Measurements from ENCODE around the gene UPF3A.

GRCh38 chr13:114311908-114312307 lies 30.5 kb downstream of the UPF3A start:
- no peak for TF ChIP-seq POLR2A (IDR thresholded peaks at IDR 0.05; ENCODE audit: low read length)
- no peak for TF ChIP-seq GATA1 (IDR thresholded peaks at IDR 0.05; ENCODE audit: low read depth, low read length)
